Neuronal stem cell (in vitro differentiated cells): Measurements from ENCODE around the gene DOLK.

Experiments
- DNase-seq: peaks from one replicate; pipeline ENCODE4 v3.0.0-alpha.2; 2013; ENCODE audit warnings: low spot score
- H2AFZ ChIP-seq: one replicate; pipeline ENCODE4 v1.6.1; 2013; ENCODE audit warnings: mild to moderate bottlenecking, low read length, inconsistent platforms
- H2AK5ac ChIP-seq: 2 replicates; pipeline ENCODE4 v1.6.1; 2013; ENCODE audit warnings: low read depth, mild to moderate bottlenecking, inconsistent platforms, low read length, moderate library complexity, mixed read lengths
- H2BK120ac ChIP-seq: 2 replicates; pipeline ENCODE4 v1.6.1; 2013; ENCODE audit warnings: low read depth, mild to moderate bottlenecking, inconsistent platforms, low read length, moderate library complexity, mixed read lengths
- H2BK12ac ChIP-seq: one replicate; pipeline ENCODE4 v1.6.1; 2013; ENCODE audit warnings: low read length, inconsistent platforms
- H2BK15ac ChIP-seq: 2 replicates; pipeline ENCODE4 v1.6.1; 2013; ENCODE audit warnings: mild to moderate bottlenecking, low read length, inconsistent platforms, mixed read lengths
- H2BK5ac ChIP-seq: one replicate; pipeline ENCODE4 v1.6.1; 2013; ENCODE audit warnings: inconsistent platforms, mild to moderate bottlenecking, low read length, moderate library complexity
- H3K14ac ChIP-seq: one replicate; pipeline ENCODE4 v1.6.1; 2013; ENCODE audit warnings: low read length, inconsistent platforms
- H3K18ac ChIP-seq: 2 replicates; pipeline ENCODE4 v1.6.1; 2013; ENCODE audit warnings: low read length, inconsistent platforms
- H3K23ac ChIP-seq: 2 replicates; pipeline ENCODE4 v1.6.1; 2013; ENCODE audit warnings: low read depth, mild to moderate bottlenecking, mixed read lengths, low read length, inconsistent platforms; ENCODE audit not compliant: poor library complexity
- H3K27ac ChIP-seq: replicated peaks from 3 replicates; pipeline ENCODE4 v1.5.1; 2013; ENCODE audit warnings: low read length, inconsistent platforms
- H3K27me3 ChIP-seq, 3 experiments: 2 replicates each; pipeline ENCODE4 v1.6.1; 2013; ENCODE audit warnings: low read length in 3 of 3, mild to moderate bottlenecking in 2 of 3, inconsistent platforms in 1 of 3, low read depth in 1 of 3, mixed read lengths in 1 of 3, moderate library complexity in 1 of 3; ENCODE audit not compliant: control insufficient read depth in 3 of 3, insufficient read depth in 3 of 3
- H3K36me3 ChIP-seq, 2 donors: replicated peaks in 1 of 2; 2 replicates each; pipeline ENCODE4 v1.6.1; 2013; ENCODE audit warnings: low read length in 2 of 2; ENCODE audit not compliant: control insufficient read depth in 2 of 2, insufficient read depth in 2 of 2
- H3K4ac ChIP-seq: 2 replicates; pipeline ENCODE4 v1.6.1; 2013; ENCODE audit warnings: inconsistent platforms, mild to moderate bottlenecking, low read length, moderate library complexity
- H3K4me1 ChIP-seq, 2 donors: 1 replicate in 1 of 2; 2 replicates in 1 of 2; pipeline ENCODE4 v1.6.1; 2013; ENCODE audit warnings: low read length in 2 of 2, low read depth in 1 of 2; ENCODE audit not compliant: control insufficient read depth in 2 of 2, insufficient read depth in 1 of 2
- H3K4me2 ChIP-seq: one replicate; pipeline ENCODE4 v1.6.1; 2013; ENCODE audit warnings: mild to moderate bottlenecking, low read length, inconsistent platforms; ENCODE audit not compliant: insufficient read depth, poor library complexity, severe bottlenecking
- H3K4me3 ChIP-seq, 2 donors: 2 replicates each; pipeline ENCODE4 v1.5.1; 2013; ENCODE audit warnings: low read length in 2 of 2, mild to moderate bottlenecking in 2 of 2, inconsistent platforms in 1 of 2, moderate library complexity in 1 of 2
- H3K79me1 ChIP-seq: one replicate; pipeline ENCODE4 v1.6.1; 2013; ENCODE audit warnings: low read depth, mild to moderate bottlenecking, inconsistent platforms, low read length, moderate library complexity
- H3K9ac ChIP-seq: one replicate; pipeline ENCODE4 v1.6.1; 2013; ENCODE audit warnings: mild to moderate bottlenecking, low read depth, low read length, inconsistent platforms; ENCODE audit not compliant: poor library complexity
- H3K9me3 ChIP-seq, 2 donors: replicated peaks in 1 of 2; 2 replicates each; pipeline versions ENCODE3 to v1.6.1; 2013; ENCODE audit warnings: low read length in 2 of 2, mild to moderate bottlenecking in 2 of 2, inconsistent platforms in 1 of 2, low read depth in 1 of 2, mixed read lengths in 1 of 2, moderate library complexity in 1 of 2; ENCODE audit not compliant: control insufficient read depth in 2 of 2, insufficient read depth in 1 of 2
- H4K8ac ChIP-seq: one replicate; pipeline ENCODE4 v1.6.1; 2013; ENCODE audit warnings: low read depth, mild to moderate bottlenecking, inconsistent platforms, low read length, moderate library complexity
- H4K91ac ChIP-seq: one replicate; pipeline ENCODE4 v1.6.1; 2013; ENCODE audit warnings: low read length, low read depth, mild to moderate bottlenecking, inconsistent platforms; ENCODE audit not compliant: poor library complexity
- WGBS, 2 donors: extraction: QIAGEN DNeasy Blood & Tissue Kit; methylation state at CpG; one replicate each; pipeline ENCODE4 v1.1.7; 2013; ENCODE audit warnings: missing lambda C conversion rate in 2 of 2, mixed read lengths in 1 of 2; ENCODE audit not compliant: insufficient read length in 2 of 2, insufficient replicate concordance in 1 of 2; ENCODE audit errors: extremely low coverage in 2 of 2; 5-methylcytosine and 5-hydroxymethylcytosine counted together

DOLK gene

GRCh38 chr9:128936171-128936865 is 11.1 kb downstream of the DOLK start:
- peak overlapping the region; percentile 73 for H2BK12ac ChIP-seq
- no peak overlapping the region for H3K4me2 ChIP-seq
- H2BK5ac ChIP-seq = peak overlapping the region; percentile 75
- no peak overlapping the region for H4K91ac ChIP-seq
- H2AFZ ChIP-seq = no peak overlapping the region
- H3K27ac ChIP-seq = no peak overlapping the region
- no peak overlapping the region for H3K18ac ChIP-seq
- no peak overlapping the region for H4K8ac ChIP-seq
- H3K4ac ChIP-seq = no peak overlapping the region
- peaks cover 2% of the 10 kb centered on the region for H3K79me1 ChIP-seq
- H3K4me3 ChIP-seq = no peak overlapping the region
- no peak overlapping the region for H2BK15ac ChIP-seq
- H3K9ac ChIP-seq = no peak overlapping the region
- no peaks in the 10 kb centered on the region for H3K27me3 ChIP-seq
- H3K14ac ChIP-seq = no peak overlapping the region
- no peaks in the 10 kb centered on the region for H3K9me3 ChIP-seq
- no peak overlapping the region for H2BK120ac ChIP-seq
- peak overlapping the region; percentile 75 for H2AK5ac ChIP-seq
- DNase-seq = no peak
- H3K36me3 ChIP-seq = no peaks in the 10 kb centered on the region
- no CpG with 5 or more reads among the region's 11 CpGs for WGBS, 2 donors
- peak overlapping the region; percentile 80 for H3K23ac ChIP-seq
- H3K4me1 ChIP-seq = peaks cover 0 to 8% of the 10 kb centered on the region in 2 donors

GRCh38 chr9:128933731-128934130 is 13.7 kb downstream of the DOLK start:
- Histone ChIP-seq H2AK5ac (no peak overlapping the region), H2BK15ac (no peak overlapping the region), H3K79me1 (peaks cover 2% of the 10 kb centered on the region), H3K27ac (no peak overlapping the region), H3K4me2 (no peak overlapping the region), H2BK120ac (no peak overlapping the region), H3K4ac (no peak overlapping the region), H3K14ac (no peak overlapping the region), H3K4me3 (no peak overlapping the region), H3K27me3 (no peaks in the 10 kb centered on the region), H3K4me1 (no peaks in the 10 kb centered on the region), H3K36me3 (no peaks in the 10 kb centered on the region), H2AFZ (peak overlapping the region; percentile 46), H2BK12ac (no peak overlapping the region), H4K91ac (no peak overlapping the region), H3K23ac (no peak overlapping the region), H3K18ac (no peak overlapping the region), H4K8ac (no peak overlapping the region), H3K9ac (no peak overlapping the region), H2BK5ac (no peak overlapping the region), H3K9me3 (no peaks in the 10 kb centered on the region)
- no CpG with 5 or more reads among the region's 5 CpGs for WGBS, 2 donors
- DNase-seq = no peak

- H2BK12ac ChIP-seq = no peak overlapping the region
- H2BK15ac ChIP-seq = no peak overlapping the region
- no peaks in the 10 kb centered on the region for H3K27me3 ChIP-seq
- H4K8ac ChIP-seq = no peak overlapping the region
- no peak overlapping the region for H3K14ac ChIP-seq
- H3K36me3 ChIP-seq = no peaks in the 10 kb centered on the region
- H3K79me1 ChIP-seq = no peaks in the 10 kb centered on the region
- no peak overlapping the region for H3K9ac ChIP-seq
- H4K91ac ChIP-seq = no peak overlapping the region
- no peak overlapping the region for H3K4me2 ChIP-seq
- no peak overlapping the region for H2BK120ac ChIP-seq
- no peak overlapping the region for H3K4ac ChIP-seq
- H3K23ac ChIP-seq = no peak overlapping the region
- no peak overlapping the region for H3K18ac ChIP-seq
- H2AFZ ChIP-seq = no peak overlapping the region
- H3K9me3 ChIP-seq = no peaks in the 10 kb centered on the region
- no peak overlapping the region for H2AK5ac ChIP-seq
- no peak overlapping the region for H3K27ac ChIP-seq
- WGBS, 2 donors = no CpG with 5 or more reads among the region's 4 CpGs
- no peaks in the 10 kb centered on the region for H3K4me1 ChIP-seq
- H2BK5ac ChIP-seq = no peak overlapping the region
- no peak for DNase-seq
- no peak overlapping the region for H3K4me3 ChIP-seq
Measured at GRCh38 chr9:128929560-128929959, 17.8 kb downstream of the DOLK start.

- H3K4me2 ChIP-seq = no peak overlapping the region
- no peak overlapping the region for H2BK15ac ChIP-seq
- H4K8ac ChIP-seq = no peak overlapping the region
- H3K4ac ChIP-seq = no peak overlapping the region
- no peak overlapping the region for H3K18ac ChIP-seq
- H2BK12ac ChIP-seq = no peak overlapping the region
- H2AK5ac ChIP-seq = no peak overlapping the region
- no peak overlapping the region for H3K4me3 ChIP-seq
- H3K23ac ChIP-seq = no peak overlapping the region
- no peak for DNase-seq
- no peak overlapping the region for H3K14ac ChIP-seq
- no peak overlapping the region for H2BK120ac ChIP-seq
- no peaks in the 10 kb centered on the region for H3K9me3 ChIP-seq
- peak overlapping the region; percentile 85 for H2AFZ ChIP-seq
- no peaks in the 10 kb centered on the region for H3K36me3 ChIP-seq
- no peaks in the 10 kb centered on the region for H3K79me1 ChIP-seq
- no CpG with 5 or more reads among the region's 2 CpGs for WGBS, 2 donors
- no peak overlapping the region for H2BK5ac ChIP-seq
- no peaks in the 10 kb centered on the region for H3K4me1 ChIP-seq
- no peak overlapping the region for H4K91ac ChIP-seq
- H3K27ac ChIP-seq = no peak overlapping the region
- no peaks in the 10 kb centered on the region for H3K27me3 ChIP-seq
- H3K9ac ChIP-seq = no peak overlapping the region
Measured at GRCh38 chr9:128928624-128929023, 18.8 kb downstream of the DOLK start.
